ENCODE data around the gene AIPL1. TPM values are rescaled to one million over a fixed set of nuclear protein-coding genes. Genes with fewer than 3 reads are reported as not detected.

Gene AIPL1
- total RNA-seq, 3 donors from 2014 or later = not detected

DNA sequence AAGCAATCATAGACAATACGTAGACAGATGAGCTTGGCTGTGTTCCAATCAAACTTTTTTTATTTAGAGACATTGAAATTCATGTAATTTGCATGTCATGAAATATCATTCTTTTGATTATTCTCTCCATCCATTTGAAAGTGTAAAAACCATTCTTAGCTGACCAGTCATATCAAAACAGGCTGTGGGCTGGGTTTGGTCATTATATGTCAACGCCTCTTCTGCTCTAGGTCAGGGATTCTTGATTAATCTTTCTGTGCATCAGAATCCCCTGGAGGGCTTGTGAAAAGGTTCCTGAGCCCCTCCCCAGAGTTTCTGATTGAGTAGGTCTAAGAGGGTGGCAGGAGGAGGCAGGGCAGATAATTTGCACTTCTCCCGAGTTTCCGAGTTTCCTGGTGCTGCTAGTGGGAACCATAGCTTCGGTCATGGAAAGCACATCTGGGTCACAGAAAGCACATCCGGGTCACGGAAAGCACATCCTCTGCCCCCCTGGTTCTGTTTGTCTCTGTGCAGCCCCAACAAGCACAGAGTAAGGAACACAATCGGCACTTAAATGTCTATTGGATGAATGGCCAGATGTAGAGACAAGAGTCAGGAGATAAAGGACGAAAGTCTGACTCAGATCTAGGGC lies 25.7 kb upstream of the AIPL1 start:
- Mint-ChIP-seq H3K9me3 (no peaks in the 10 kb centered on the region), H3K4me3 (no peak overlapping the region), H3K36me3 (ENCODE audit: insufficient read depth) (no peaks in the 10 kb centered on the region), H3K27me3 (ENCODE audit: low read depth) (peaks cover 1% of the 10 kb centered on the region), H3K4me1 (ENCODE audit: low read depth) (peaks cover 11% of the 10 kb centered on the region)
- no peak for ATAC-seq
- DNase-seq = no peak

DNA sequence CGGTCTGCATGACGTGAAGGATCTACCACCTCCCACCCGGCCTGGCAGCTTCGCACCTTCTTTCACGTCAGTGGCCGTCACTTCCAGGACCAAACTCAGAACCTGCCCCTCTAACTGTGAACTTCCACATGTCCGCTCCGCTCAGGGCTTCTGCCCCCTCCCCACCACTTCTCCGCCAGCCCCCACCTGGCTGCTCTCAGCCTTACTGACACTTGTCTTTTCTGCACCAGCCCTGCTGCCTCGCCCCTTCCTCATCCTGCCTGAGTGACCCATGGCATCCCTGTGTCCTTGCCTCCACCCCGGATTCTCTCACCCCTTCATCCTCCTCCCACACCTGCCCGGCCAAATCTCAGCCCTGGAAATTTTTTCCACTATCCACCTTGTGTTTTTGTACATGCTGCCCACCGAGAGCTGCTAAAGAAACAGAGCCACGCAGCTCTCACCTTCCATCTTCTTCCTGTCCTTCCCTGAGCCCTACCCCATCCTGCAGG lies 23.6 kb upstream of the AIPL1 start:
- DNase-seq (no peak), ATAC-seq (no peak)
- H3K9me3 Mint-ChIP-seq = no peaks in the 10 kb centered on the region
- H3K27me3 Mint-ChIP-seq (ENCODE audit: low read depth) = no peaks in the 10 kb centered on the region
- H3K4me3 Mint-ChIP-seq = no peak overlapping the region
- H3K4me1 Mint-ChIP-seq (ENCODE audit: low read depth) = peaks cover 14% of the 10 kb centered on the region
- H3K36me3 Mint-ChIP-seq (ENCODE audit: insufficient read depth) = no peaks in the 10 kb centered on the region

DNA sequence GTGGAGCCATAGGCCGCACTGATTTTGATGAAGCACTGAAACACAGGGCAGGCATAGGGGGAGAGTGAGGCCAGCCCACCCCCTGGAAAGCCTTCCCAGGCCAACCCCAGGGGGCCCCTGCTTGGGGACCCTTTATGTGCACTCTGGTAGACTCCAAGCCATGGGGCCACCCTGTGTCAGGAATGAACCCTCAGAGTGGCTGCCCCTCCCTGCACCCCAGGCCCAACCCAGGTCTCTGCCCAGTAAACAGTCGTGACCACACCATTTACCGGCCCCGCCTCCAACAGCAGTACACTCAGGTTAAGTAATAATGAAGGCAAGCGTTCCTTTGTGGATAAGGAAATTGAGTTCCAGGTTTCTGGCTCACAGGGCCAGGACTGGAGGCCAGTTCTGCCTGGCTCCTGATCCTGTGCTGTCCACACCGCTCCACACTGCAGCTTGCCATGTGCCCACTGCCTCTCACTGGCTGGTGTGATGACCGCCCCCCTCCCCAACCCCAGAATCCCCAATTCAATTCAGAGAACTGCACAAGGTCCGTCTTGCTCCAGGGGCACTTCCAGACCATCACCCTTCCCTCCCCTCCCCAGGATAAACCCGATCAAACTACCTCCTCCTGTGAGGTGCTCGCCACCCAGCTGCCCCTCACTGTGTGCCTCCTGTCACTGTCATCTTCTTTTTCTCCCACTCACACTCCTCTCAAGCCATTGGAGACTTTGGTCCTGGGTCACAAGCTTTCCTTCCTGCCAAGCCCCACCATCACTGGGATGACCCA lies 23.0 kb upstream of the AIPL1 start:
- Mint-ChIP-seq H3K36me3 (ENCODE audit: insufficient read depth) (no peaks in the 10 kb centered on the region), H3K9me3 (no peaks in the 10 kb centered on the region), H3K27me3 (ENCODE audit: low read depth) (no peaks in the 10 kb centered on the region), H3K4me3 (no peak overlapping the region), H3K4me1 (ENCODE audit: low read depth) (peaks cover 14% of the 10 kb centered on the region)
- no peak for ATAC-seq
- no peak for DNase-seq

- peaks cover 13% of the 10 kb centered on the region for H3K4me1 Mint-ChIP-seq (ENCODE audit: low read depth)
- no peaks in the 10 kb centered on the region for H3K9me3 Mint-ChIP-seq
- no peak overlapping the region for H3K4me3 Mint-ChIP-seq
- DNase-seq (no peak), ATAC-seq (no peak)
- no peaks in the 10 kb centered on the region for H3K27me3 Mint-ChIP-seq (ENCODE audit: low read depth)
- no peaks in the 10 kb centered on the region for H3K36me3 Mint-ChIP-seq (ENCODE audit: insufficient read depth)
Measured at GRCh38 chr17:6456914-6457687, 22.2 kb upstream of the AIPL1 start.

DNA sequence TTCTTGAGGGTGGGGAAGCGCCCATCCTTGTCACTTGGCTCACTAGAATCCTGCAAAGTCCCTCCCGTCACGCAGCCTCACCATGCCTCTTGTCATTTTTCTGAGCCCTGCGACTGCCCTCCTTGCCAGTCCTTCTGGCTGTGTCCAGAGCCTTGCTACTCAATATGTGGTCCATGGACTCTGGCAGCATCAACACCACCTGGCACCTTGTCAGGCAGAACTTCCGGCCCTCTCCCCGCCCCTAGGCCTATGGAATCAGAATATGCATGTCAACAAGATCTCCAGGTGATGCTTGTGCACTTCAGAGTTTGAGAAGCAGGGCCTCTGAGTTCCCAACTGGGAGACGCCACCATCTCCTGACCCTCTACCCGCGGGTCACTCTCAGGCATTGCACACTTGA lies 21.4 kb upstream of the AIPL1 start:
- no peak for ATAC-seq
- H3K9me3 Mint-ChIP-seq = no peaks in the 10 kb centered on the region
- no peaks in the 10 kb centered on the region for H3K36me3 Mint-ChIP-seq (ENCODE audit: insufficient read depth)
- no peak for DNase-seq
- H3K27me3 Mint-ChIP-seq (ENCODE audit: low read depth) = no peaks in the 10 kb centered on the region
- peaks cover 12% of the 10 kb centered on the region for H3K4me1 Mint-ChIP-seq (ENCODE audit: low read depth)
- H3K4me3 Mint-ChIP-seq = peak overlapping the region; percentile 31

DNA sequence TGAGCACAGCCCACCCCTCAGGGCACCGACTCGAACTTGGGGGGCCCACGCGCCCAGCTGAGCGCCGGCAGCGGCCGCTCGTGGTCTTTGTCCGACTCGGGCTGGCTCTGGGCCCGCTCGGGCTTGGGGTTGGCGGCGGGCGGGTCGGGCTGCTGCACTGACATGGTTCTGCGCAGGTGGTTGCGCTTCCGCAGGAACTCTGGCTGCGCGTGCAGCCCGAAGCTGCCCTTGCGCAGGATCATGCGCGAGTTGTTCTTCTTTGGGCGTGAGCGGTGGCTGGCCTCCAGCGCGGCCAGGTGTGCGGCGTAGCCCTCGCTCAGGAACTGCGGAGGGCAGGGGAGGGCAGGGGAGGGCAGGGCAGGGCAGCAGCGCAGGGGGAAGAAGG lies 20.4 kb upstream of the AIPL1 start:
- DNase-seq (peak; percentile 19), ATAC-seq (peak; percentile 83 to 88)
- no peaks in the 10 kb centered on the region for H3K27me3 Mint-ChIP-seq (ENCODE audit: low read depth)
- H3K4me1 Mint-ChIP-seq (ENCODE audit: low read depth) = peaks cover 12% of the 10 kb centered on the region
- H3K36me3 Mint-ChIP-seq (ENCODE audit: insufficient read depth) = no peaks in the 10 kb centered on the region
- no peaks in the 10 kb centered on the region for H3K9me3 Mint-ChIP-seq
- no peak overlapping the region for H3K4me3 Mint-ChIP-seq

DNA sequence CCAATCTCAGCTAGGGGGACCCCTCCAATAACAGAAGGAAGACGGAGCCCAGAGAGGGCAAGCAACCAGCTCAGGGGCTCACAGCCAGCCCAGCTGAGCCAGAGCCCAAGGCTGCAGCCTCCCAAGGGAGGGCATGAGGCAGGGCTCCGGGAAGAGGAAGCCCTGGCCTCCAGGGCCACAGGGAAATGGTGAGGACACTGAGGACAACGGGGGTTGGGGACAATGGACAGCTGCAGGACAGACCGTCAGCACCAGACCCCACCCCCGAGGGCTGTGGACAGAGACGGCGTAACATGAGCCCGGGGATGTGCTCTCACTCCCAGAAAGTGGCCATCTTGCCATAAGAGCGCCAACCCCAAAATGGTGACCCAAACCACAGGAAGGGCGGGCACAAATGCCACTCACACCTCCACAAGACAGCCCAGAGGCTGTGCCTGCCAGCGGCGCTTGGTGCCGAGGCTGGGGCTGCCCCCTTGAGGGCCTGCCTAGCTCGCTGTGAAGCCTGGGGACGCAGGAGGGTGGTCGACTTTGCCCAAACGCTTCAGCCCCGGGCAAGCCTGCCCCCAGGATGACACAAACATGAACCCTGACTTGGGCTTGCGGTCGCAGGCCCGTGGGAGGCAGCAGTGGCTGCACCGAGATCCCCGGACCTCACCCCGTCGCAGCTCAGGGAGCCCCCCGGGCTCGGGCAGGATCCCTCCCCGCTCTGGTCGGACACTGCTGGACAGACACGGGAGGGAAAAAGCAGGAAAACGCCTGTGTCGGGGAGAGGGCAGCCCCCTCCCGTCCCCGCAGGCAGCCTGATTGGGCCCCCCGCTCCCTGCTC lies 19.8 kb upstream of the AIPL1 start:
- no peaks in the 10 kb centered on the region for H3K9me3 Mint-ChIP-seq
- ATAC-seq = peak in 1 of 2 donors; percentile 7

GRCh38 chr17:6453279-6454024 lies 18.5 kb upstream of the AIPL1 start:
- no peak for DNase-seq
- Mint-ChIP-seq H3K27me3 (ENCODE audit: low read depth) (no peaks in the 10 kb centered on the region), H3K36me3 (ENCODE audit: insufficient read depth) (no peaks in the 10 kb centered on the region), H3K4me3 (peak overlapping the region; percentile 20), H3K4me1 (ENCODE audit: low read depth) (peaks cover 12% of the 10 kb centered on the region), H3K9me3 (no peaks in the 10 kb centered on the region)
- no peak for ATAC-seq

More for the DNA sequence above, 19.8 kb upstream of the AIPL1 start:
- peaks cover 12% of the 10 kb centered on the region for H3K4me1 Mint-ChIP-seq (ENCODE audit: low read depth)
- H3K4me3 Mint-ChIP-seq = peak overlapping the region; percentile 5
- no peaks in the 10 kb centered on the region for H3K36me3 Mint-ChIP-seq (ENCODE audit: insufficient read depth)
- no peak for DNase-seq
- H3K27me3 Mint-ChIP-seq (ENCODE audit: low read depth) = no peaks in the 10 kb centered on the region

DNA sequence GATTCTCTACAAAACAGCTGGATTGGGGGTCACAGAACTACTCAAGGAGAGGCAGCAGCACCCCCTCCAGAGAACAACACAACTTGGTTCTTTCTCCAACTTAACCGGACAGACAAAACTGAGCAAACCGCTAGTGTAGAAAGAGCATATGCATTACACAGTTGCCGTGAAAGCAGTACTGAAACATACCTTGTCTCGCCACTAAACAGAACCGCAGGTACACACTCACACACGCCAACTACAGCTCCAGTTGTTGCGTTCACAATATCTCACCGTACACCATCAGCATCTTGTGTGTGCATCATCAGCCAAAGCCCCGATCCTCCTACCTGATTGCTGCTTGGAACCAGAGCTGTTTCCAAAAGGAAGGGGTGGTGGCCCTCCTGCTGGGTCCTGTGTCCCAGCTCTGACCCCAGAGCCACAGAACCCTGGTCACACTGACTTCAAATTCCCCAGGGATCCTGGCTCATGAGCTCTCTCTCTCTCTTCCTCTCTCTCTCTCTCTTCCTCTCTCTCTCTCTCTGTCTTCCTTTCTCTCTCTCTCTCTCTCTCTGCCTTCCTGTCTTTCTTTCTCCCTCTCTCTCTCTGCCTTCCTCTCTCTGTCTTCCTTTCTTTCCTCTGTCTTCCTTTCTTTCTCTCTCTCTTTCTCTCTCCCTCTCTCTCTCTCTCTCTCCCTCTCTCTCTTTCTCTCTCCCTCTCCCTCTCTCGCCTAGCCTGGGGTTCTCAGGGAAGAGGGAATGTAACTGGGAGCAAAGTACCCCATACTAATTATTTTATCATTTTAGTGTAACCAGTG lies 17.7 kb upstream of the AIPL1 start:
- DNase-seq (no peak), ATAC-seq (no peak)
- H3K4me3 Mint-ChIP-seq = no peak overlapping the region
- H3K4me1 Mint-ChIP-seq (ENCODE audit: low read depth) = peaks cover 12% of the 10 kb centered on the region
- no peaks in the 10 kb centered on the region for H3K27me3 Mint-ChIP-seq (ENCODE audit: low read depth)
- no peaks in the 10 kb centered on the region for H3K36me3 Mint-ChIP-seq (ENCODE audit: insufficient read depth)
- no peaks in the 10 kb centered on the region for H3K9me3 Mint-ChIP-seq

- Mint-ChIP-seq H3K36me3 (ENCODE audit: insufficient read depth) (no peaks in the 10 kb centered on the region), H3K4me3 (no peak overlapping the region), H3K9me3 (no peaks in the 10 kb centered on the region), H3K27me3 (ENCODE audit: low read depth) (no peaks in the 10 kb centered on the region), H3K4me1 (ENCODE audit: low read depth) (peaks cover 4% of the 10 kb centered on the region)
- ATAC-seq (no peak), DNase-seq (no peak)
Measured at GRCh38 chr17:6450926-6451832, 16.3 kb upstream of the AIPL1 start.

DNA sequence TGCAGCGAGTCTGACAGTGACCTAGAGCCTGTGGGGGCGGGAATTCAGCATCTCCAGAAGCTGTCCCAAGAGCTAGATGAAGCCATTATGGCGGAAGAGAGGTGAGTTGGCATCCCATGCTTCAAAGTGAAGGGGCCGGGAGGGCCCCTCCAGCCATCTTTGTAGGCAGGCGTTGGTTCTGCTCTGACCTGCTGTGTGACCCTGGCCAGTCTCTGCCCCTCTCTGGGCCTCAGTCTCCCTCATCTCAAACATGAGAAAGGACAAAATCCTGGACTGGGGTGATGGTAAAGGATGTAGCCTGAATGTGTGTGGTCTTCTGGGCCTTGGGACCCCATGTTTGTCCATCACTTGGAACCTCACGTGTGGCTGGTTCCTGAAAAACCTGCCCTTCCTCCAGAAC lies 14.4 kb upstream of the AIPL1 start:
- H3K4me3 Mint-ChIP-seq = no peak overlapping the region
- H3K4me1 Mint-ChIP-seq (ENCODE audit: low read depth) = peaks cover 5% of the 10 kb centered on the region
- no peaks in the 10 kb centered on the region for H3K36me3 Mint-ChIP-seq (ENCODE audit: insufficient read depth)
- H3K27me3 Mint-ChIP-seq (ENCODE audit: low read depth) = no peaks in the 10 kb centered on the region
- no peaks in the 10 kb centered on the region for H3K9me3 Mint-ChIP-seq
- no peak for ATAC-seq
- no peak for DNase-seq

DNA sequence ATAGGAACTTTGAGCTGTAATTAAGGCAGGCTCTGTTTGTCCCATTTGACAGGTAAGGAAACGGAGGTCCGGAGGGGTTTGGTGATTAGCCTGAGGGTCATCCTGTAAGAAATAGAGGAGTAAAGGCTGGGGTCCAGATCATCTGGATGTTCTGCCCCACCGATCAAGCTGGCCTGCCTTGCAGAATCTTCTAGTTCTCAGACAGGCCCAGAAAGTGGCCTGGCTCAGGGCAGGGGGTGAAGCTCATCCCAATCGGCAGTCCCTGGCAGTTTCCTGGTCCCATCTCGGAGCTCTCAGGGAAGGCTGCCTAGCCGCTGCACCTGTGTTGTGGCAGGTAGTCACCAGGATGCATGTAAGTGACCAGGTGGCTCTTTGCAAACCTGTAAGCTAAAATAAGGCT lies 13.6 kb upstream of the AIPL1 start:
- Mint-ChIP-seq H3K4me3 (no peak overlapping the region), H3K9me3 (no peaks in the 10 kb centered on the region), H3K4me1 (ENCODE audit: low read depth) (peaks cover 9% of the 10 kb centered on the region), H3K27me3 (ENCODE audit: low read depth) (no peaks in the 10 kb centered on the region), H3K36me3 (ENCODE audit: insufficient read depth) (no peaks in the 10 kb centered on the region)
- no peak for DNase-seq
- no peak for ATAC-seq

Measured in activated T-cell treated with anti-CD3 and anti-CD28 coated beads, Interleukin-2, amount 50 U/mL, for 4 hours (primary cell).